GM10847 (cell line): ENCODE data around the gene RBMXL3.

Source experiments
- POLR2A ChIP-seq: IDR thresholded peaks from 2 replicates; pipeline ENCODE4 v1.6.1; 2011; ENCODE audit not compliant: insufficient read length; ENCODE audit errors: extremely low read depth

The RBMXL3 gene

GRCh38 chrX:115189110-115189509 lies at the start of gene RBMXL3:
RBMXL3 (plus strand) TSS chrX:115189410; CDS start chrX:115189442, 32 bp downstream.
- TF ChIP-seq POLR2A: no peak

GRCh38 chrX:115142057-115142456 lies 47.2 kb upstream of the RBMXL3 start:
- no peak for TF ChIP-seq POLR2A

- TF ChIP-seq POLR2A: no peak
Observed at GRCh38 chrX:115147220-115147619, 42.0 kb upstream of the RBMXL3 start.

GRCh38 chrX:115173181-115173580 lies 16.0 kb upstream of the RBMXL3 start:
- no peak for TF ChIP-seq POLR2A

- TF ChIP-seq POLR2A: no peak
Observed at GRCh38 chrX:115174548-115174947, 14.7 kb upstream of the RBMXL3 start.

- TF ChIP-seq POLR2A: no peak
Observed at GRCh38 chrX:115177932-115178331, 11.3 kb upstream of the RBMXL3 start.

- no peak for TF ChIP-seq POLR2A
Observed at GRCh38 chrX:115178473-115178872, 10.7 kb upstream of the RBMXL3 start.

- no peak for TF ChIP-seq POLR2A
Observed at GRCh38 chrX:115183980-115184379, 5.2 kb upstream of the RBMXL3 start.

- TF ChIP-seq POLR2A: no peak
Observed at GRCh38 chrX:115189646-115190635, 731 bp downstream of the RBMXL3 start.

- TF ChIP-seq POLR2A: no peak
Observed at GRCh38 chrX:115190636-115191489, 1.7 kb downstream of the RBMXL3 start.

GRCh38 chrX:115191490-115192243 lies 2.5 kb downstream of the RBMXL3 start:
- no peak for TF ChIP-seq POLR2A

- TF ChIP-seq POLR2A: no peak
Observed at GRCh38 chrX:115192244-115192700, 3.1 kb downstream of the RBMXL3 start.

- no peak for TF ChIP-seq POLR2A
Observed at GRCh38 chrX:115204040-115204439, 14.8 kb downstream of the RBMXL3 start.

- no peak for TF ChIP-seq POLR2A
Observed at GRCh38 chrX:115214151-115214550, 24.9 kb downstream of the RBMXL3 start.

- TF ChIP-seq POLR2A: no peak
Observed at GRCh38 chrX:115214605-115215004, 25.4 kb downstream of the RBMXL3 start.
